Fibroblast of upper back skin (primary cell): ENCODE data around the gene ROM1.
"Not testable (repeated sequence)": the region's sequence is repeated elsewhere in the genome, so short reads cannot be mapped to it uniquely, and the experiment has no call there.

Source experiments
- DNase-seq: peaks from one replicate; pipeline ENCODE4 v3.0.0-alpha.2; 2013

The ROM1 gene, protein sequence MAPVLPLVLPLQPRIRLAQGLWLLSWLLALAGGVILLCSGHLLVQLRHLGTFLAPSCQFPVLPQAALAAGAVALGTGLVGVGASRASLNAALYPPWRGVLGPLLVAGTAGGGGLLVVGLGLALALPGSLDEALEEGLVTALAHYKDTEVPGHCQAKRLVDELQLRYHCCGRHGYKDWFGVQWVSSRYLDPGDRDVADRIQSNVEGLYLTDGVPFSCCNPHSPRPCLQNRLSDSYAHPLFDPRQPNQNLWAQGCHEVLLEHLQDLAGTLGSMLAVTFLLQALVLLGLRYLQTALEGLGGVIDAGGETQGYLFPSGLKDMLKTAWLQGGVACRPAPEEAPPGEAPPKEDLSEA

DNA sequence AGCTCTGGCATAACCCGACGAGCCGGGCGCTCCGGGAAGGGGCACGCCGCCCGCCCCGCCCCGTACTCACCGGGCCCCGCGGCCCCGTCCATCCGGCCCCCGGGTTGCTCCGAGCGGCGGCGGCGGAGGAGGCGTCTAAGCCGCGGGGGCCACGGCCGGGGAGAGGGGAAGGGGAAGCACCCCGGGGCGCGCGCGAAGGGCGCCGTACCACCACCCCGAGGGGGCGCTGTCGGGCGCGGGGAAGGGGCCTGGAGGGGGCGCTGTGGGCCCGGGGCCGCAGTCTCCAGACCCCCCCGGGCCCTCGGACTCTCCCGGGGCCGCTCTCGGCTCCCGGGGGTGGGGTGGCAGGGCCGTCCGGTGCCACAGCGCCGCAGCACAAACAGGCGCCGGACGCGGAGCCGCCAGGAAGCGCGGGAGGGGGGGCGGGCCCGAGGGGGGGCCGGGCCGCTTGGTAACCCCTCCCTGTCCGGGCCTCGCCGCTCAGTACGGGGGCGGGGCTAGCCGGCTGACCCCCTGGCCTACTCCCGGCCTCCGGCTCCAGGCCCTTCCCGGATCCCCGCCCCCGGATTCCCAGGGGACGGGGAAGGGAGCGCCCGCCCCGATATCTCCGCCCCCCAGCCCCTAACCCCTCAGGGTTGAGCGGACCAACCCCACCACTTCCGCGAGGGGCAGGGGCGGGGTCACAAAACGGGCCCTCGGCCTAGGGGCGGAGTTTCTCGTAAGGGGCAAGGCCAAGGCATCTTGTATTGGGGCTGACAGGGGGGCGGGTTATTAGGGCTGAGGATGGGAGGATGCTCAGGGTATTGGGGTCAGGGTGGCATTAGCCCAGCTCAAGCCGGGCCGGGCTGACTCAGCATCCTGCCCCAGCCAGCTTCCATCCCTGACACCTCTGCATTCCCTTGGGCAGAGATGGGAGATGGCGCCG lies at the start of gene ROM1, which contains the start of gene EML3:
Gene ROM1, plus strand, starts transcription at position 892 of the 925 bp plus-strand sequence. Its CDS starts 25 bp downstream, at position 917.
Gene EML3, minus strand, starts transcription at position 410 of the 925 bp plus-strand sequence. Its CDS starts 318 bp downstream, at position 92.
- DNase-seq = peak; percentile 76

DNA sequence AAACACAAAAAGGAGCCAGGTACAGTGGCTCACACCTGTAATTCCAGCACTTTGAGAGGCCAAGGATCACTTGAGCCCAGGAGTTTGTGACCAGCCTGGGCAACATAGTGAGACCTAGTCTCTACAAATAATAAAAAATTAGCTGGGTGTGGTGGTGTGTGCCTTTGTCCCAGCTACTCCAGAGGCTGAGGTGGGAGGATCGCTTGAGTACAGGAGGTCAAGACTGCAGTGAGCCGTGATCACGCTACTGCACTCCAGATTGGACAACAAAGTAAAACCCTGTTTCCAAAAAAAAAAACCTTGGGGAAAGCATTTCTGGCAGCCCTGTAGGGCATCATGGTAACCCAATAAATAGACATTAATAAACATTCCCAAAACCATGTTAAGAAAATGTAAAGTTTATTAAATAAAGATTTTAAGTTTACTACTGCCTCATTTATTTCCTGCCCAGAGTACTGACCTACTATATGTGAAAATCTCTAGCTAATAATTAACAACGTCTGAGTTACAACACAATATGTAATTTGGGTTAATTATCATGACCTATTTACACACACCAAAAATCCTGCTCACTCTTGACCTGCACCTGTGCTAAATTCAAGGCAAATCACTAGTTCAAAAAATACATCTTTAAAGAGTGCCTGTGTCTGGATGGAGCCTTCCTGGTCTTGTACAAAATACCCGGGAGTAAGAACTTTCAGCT lies 47.8 kb upstream of the ROM1 start:
- DNase-seq = no peak

DNA sequence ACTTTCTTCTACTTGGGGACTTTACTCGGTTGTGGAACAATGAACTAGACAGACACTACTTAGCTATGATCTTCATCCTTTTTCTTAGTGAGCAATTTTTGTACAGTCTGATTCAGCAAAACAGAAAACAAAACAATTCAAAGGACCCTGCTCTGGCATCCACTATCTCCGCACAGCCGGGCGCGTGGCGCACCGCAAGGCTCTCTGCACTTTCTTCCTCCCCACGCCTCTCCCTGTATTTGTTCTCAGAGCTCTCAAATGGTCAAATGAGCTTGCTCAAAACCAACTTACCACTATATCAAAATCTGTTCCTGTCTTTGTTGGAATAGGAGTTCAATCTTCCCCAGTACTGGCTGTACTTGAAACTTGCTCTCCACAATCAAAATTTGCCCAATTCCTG lies 46.8 kb upstream of the ROM1 start:
- no peak for DNase-seq

DNA sequence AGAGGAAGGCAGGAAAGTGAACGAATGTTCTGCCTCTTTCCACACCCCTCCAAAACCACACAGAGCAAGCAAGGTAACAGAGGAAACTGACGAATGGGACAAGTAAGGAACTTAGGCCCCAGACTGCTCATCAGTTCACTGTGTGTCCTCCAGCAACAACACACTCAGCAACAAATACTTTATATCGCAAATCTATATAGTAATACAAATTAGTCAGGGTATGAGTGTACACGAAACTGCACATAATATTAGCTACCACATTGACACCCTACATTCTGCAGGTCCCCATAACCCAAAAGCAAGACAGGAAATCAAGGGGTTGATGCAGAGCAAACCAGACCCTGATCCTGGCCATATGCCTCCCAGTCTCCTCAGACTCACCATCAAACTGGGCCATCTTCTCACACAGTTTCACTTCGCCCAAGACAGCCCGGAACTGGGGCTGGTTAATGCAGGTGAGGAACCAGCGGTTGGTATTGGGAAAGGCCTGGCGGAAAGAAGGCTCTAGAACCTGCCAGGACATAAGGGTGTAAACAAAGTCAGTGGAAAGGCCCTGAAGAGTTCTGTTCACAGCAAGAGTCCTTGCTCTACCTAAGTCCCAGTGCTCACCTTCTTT lies 45.9 kb upstream of the ROM1 start:
- DNase-seq = no peak

DNA sequence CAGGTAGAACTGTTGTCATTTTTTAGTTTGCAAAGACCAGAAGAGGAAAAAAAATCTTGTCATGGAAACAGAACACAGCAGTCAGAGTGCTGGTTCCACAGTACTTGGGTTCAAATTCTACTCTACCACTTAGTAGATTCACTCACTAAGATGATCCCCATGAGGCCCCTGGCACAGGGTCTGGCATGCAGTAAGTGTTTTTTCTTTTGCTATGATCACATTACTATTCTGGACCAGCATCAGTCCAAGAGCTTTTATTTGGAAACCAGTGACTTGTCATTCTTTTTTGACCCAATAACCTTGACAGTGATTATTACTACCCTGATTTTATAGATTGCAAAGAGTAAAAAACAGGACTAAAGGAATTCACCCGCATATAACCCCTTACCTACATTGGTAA lies 43.4 kb upstream of the ROM1 start:
- DNase-seq = no peak

DNA sequence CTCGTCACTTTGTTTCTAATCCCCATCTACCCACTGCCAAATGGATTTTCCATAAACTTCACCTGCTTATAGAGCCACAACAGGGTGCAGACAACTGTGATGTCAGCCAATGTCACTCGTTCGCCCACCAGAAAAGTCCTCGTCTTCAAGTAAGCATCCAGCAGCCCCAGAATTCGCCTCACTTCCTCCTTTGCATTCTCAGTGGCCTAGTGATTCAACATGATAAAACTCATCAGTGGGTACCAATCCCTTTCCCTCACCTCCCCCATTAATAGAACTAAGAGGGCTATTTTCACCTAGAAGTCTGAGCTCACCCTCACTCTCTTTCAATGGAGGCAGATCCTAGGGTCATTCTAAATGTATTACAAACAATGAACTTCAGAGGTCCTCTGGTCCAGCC lies 42.2 kb upstream of the ROM1 start:
- DNase-seq = not testable (repeated sequence)

DNA sequence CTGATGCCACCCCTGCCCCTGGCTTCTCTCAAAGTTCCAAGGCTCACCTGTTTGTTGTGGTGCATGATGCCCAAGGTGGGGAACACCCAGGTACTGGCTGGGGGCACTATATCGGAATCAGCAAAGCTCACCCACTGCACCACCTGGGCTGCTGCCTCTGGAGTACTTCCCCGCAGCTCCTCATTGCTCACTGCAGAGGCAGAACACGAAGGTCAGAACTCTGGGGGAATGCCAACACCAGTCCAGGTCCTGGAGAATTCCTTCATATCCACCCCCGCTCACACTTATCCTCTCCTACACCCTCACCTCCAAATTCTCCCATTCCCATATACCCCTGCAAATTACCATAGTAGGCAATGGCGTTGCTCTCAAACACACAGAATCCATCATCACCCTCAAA lies 41.6 kb upstream of the ROM1 start:
- not testable (repeated sequence) for DNase-seq

DNA sequence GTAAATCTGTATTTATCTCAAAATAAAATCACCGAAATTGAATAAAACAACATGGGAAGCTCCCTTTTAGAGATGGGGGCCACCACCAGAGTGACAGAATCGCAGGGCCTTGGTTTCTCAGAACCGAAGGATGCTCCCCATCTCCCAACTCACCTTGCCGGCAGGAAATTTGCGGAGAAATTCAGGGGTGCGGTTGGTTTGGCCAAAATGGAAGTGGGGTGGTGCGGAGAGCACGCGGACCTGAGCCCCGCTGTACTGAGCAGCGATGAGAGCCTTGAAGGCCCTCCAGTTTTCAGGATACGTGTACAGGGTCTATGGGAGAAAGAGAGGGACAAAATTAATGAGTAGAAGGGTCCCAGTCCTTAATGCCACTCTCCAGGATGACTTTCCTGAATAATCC lies 40.6 kb upstream of the ROM1 start:
- DNase-seq = no peak

DNA sequence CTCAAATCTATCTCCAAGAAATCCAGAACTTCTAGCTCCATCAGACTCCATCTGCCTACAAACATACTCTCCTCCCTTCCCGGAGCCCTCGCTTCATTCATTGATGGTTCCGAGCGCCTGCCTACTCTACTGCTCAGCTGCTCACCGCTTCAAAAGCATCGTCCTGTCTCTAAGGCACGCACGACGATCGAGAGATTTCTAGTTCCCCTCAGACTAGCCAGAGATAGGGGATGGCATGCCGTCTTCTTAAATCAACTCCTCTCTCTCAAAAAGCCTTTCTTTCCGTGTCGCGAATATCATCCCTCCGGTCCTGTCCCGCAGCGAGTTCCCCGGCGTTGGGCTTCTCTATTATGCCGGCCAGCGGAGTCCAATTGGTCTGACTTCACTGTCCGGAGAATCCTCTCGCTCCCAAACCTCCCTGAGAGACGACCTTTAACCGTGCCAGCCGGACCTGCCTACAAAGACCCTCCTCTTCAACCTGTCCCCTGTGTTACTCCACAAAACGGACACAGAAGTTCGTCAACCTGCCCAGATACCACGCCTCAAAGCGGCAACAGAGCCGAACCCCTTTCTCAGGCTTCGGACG lies 40.0 kb upstream of the ROM1 start:
- DNase-seq = no peak

DNA sequence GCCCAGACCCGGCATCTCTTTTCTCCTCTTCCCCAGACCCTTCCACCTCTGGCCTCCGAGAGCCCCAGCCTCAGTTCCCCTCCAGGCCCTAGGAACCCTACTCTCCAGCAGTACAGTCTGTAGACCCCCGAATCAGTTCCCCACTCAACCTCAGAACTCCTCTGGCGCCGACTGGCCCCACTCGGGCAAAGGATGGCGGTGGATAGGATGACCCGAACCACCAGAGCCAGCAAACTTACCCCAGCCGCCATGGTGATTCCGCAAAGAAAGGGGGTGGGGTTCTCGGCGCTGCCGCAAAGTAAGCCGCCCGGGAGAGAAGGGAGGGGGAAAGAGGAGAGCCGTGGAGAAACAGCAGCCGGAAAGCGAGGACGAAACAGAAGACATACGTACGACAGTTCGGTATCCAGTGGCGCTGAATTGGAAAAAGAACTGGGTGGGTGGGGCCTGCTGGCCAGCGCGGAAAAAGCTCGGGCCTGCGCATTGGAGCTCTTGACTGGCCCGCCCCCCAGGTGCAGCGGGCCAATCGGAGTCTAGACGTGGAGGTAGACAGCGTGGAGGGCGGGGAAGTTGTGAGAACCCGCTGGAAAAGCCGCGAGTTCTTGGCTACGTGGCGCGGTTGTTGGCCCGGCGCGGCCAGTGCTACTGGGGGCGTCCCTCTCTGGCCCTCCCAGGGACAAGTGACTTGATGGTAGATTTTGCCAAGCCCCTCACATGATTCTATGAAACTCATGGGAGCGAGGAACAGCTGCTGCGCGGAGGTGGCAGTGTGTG lies 39.3 kb upstream of the ROM1 start, which contains the start of gene EEF1G:
Gene EEF1G, minus strand, starts transcription at position 300 of the 771 bp plus-strand sequence. Its CDS starts 49 bp downstream, at position 251.
- DNase-seq = peak; percentile 100

DNA sequence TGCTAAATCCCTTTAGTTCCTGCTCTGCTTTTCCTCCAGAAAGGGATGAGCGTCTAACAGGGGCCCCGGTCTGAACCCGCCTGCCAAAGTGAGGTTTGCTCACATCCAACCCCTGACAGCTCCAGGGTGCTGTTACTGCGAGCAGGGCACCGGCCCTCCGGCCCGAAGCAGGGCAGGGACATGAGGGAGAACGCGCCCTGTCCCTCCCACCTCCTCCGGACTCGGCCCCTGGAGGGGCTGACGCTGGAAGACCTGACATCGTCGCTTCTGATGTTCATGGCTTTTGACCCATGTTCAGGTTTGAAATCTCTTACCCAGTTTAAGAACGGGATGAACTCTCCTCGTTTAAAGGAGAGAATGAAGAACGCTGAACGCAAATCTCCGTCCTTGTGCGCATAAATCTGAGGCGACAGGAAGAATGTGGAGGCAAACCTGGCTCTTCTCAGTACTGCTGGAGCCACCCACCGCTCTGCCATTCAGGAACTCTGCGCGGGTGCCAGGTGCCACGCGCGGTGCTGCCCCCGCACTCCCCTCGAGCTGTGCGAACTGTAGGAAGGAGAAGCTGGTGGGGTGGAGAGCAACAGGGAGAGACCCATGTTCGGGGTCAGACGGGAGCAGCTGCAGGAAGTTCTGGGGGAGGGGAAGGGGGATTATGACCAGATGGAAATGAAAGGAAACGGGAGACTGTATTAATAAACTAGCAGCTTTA lies 38.5 kb upstream of the ROM1 start:
- DNase-seq = peak; percentile 36

DNA sequence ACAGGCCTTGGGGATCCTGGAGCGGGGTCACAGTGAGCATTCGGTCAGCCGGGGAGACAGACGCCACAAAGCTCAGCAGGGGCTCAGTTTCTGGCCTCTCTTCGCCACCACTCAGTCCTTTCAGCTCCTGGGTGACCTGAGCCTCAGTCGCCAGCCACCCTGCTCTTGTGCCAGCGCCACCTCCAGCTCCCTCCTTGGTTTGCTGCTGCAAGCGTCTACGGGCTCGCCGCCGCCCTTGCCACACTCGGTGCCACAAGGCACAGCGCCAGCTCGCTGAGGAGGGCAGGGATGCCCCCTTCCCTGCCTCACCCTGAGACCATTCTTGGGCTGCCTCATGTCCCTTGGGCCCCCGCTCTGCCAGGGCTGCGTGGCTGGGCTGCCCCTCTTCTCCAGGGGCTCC lies 37.9 kb upstream of the ROM1 start:
- DNase-seq = no peak

DNA sequence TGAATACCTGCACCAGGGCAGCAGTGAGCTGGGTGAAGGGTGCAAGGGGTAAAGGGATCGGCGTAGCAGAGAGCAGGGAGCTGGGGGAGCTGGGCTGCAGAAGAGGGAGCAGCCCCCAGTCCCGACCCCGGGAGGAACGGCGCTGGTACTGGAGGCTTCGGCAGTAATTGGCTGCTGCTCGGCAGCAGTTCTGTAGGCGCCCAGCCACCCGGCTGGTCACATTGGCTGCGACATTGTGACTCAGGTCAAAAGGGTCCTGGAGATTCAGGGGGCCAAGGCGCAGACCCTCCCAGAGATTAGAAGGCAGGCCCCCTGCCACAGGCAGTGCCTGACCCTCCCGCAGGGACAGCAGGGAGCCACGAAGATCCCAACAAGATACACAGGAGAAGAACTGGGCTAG lies 37.2 kb upstream of the ROM1 start:
- no peak for DNase-seq

DNA sequence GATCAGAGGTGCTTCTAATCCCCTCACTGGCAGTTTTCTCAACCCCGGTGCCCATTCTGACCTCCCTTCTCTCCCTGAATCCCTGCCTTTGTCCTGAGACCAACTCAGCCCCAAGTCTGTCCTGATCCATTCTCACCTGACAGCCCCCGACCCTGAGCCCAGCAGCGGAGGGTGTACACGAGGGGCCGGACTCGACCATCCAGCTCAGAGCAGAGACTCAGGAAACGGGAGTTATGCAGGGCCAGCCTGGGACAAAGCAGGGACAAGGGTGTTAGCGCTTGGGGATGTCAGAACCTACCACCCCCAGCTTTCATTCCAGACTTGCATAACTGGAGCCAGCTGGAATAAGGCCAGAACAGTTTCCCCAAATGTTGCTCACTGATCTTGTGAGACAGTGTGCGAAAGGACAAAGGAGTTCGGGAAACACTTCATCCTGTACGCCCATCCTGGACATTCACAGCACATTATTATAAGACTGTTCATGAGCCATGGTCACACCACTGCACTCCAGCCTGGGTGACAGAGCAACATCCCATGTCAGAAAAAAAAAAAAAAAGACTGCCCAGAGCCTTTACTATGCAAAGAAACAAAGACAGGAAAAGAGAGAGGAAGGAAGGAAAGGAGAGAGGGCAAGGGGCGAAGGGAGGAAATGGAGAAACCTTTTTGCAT lies 35.9 kb upstream of the ROM1 start:
- DNase-seq = no peak

DNA sequence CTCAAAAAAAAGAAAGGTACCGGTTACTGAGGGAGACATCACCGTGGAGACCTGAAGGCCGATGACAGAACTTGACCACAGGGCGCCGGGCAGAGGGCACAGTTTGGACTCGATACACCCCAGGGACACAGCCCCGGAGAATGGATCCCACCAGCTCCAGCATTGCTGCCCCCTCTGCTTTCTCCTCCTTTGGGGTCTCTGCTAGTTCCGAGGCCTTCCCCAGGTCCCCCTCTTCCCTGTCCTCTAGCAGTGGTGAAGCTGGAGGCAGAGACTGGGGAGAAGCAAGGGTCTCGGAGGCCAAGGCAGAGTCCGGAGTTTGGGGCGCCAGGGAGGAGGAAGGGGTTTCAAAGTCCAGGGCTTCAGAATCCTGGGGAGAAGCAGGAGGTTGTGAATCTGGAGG lies 34.5 kb upstream of the ROM1 start:
- DNase-seq = no peak

DNA sequence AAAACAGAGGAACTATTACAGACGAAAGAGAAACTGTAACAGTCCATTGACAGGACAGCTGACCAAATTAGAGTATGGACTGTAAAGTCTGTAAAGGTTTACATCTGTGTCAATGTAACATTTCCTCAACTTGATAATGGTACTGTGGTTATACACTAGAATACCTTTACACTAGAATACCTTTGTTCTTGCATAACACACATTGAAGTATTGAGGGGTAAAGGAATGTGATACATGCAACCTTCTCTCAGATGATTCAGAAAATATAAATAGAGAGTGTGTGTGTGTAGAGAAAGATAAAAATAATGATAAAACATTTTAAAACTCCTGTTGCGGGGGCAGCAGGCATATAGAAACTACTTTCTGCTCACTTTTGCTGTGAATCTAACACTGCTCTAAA lies 33.8 kb upstream of the ROM1 start:
- DNase-seq = no peak

DNA sequence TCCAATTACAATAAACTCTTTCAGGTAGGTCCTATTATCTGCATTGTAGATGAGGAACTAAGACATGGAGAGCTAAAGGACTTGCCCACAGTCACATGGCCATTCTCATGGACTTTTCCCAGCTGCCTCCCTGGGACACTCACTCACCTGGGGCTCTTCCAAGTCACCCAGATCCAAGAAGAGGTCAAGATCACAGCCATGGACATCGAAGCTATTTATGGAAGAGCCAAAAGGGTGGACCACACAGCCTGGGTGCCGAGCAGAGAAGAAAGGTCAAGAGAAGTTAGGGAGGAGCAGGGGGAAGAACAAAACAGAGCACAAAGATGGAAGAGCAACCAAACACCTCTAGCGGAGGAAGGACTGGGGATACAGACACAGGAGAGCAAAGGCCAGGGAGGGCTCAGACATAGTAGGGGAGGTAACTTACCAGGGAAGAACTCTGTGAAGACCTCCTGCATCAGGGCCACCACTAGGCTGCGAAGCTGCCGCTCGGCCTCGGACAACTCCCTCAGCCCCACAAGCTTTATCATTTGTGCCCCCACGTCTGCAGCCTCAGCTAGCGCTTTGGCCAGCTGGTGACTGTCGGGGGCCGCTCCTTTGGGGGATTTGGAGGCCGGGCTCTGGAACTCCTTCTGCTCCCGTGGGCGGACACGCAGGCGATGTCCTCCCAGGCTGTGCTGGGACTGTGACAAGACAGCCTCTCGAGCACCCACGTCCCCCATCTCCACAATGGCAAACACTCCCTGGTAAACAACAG lies 31.9 kb upstream of the ROM1 start:
- no peak for DNase-seq

DNA sequence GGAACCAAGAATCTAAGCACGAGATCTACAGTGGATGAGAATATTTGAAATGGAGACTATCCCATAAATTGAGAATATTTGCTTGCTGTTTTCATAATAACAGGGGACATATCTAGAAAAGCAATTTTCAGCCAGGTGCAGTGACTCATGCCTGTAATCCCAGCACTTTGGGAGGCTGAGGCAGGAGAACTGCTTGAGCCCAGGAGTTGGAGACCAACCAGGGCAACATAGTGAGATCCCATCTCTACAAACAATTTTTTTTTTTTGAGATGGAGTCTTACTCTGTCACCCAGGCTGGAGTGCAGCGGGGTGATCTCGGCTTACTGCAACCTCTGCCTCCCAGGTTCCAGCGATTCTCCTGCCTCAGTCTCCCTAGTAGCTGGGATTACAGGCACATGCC lies 31.3 kb upstream of the ROM1 start:
- DNase-seq = not testable (repeated sequence)

DNA sequence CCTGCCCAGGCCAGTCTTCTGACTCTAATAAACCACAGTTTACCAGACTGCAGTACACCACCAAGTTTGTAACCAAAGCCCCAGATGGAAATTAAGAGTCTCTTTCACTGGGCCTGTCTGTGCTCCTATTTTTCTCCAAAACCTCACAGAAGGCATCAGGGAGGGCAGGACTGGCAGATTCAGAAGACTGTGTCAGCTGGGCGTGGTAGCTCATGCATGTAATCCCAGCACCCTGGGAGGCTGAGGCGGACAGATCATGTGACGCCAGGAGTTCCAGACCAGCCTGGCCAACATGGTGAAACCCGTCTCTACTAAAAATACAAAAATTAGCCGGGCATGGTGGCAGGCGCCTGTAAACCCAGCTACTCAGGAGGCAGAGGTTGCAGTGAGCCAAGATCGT lies 27.7 kb upstream of the ROM1 start:
- not testable (repeated sequence) for DNase-seq
